SH-SY5Y (cell line): ENCODE data around the gene NTM.

Experiments used
- GATA2 ChIP-seq: IDR thresholded peaks from 2 replicates; pipeline ENCODE4 v1.6.1; 2011; ENCODE audit warnings: mild to moderate bottlenecking, low read depth, low read length
- GATA3 ChIP-seq: IDR thresholded peaks from 2 replicates; pipeline ENCODE4 v1.6.1; 2011; ENCODE audit warnings: low read depth, mild to moderate bottlenecking, low read length, moderate library complexity

The NTM gene

GRCh38 chr11:131754671-131755070 lies 384.3 kb downstream of the NTM start:
- TF ChIP-seq GATA3 (no peak), GATA2 (no peak)

GRCh38 chr11:131756479-131757110 lies 386.2 kb downstream of the NTM start:
- no peak for TF ChIP-seq GATA3
- no peak for TF ChIP-seq GATA2

- no peak for TF ChIP-seq GATA3
- TF ChIP-seq GATA2, result no peak
Observed at GRCh38 chr11:131758726-131759125, 388.3 kb downstream of the NTM start.

GRCh38 chr11:131759140-131759539 lies 388.7 kb downstream of the NTM start:
- no peak for TF ChIP-seq GATA3
- no peak for TF ChIP-seq GATA2

- TF ChIP-seq GATA2, result no peak
- TF ChIP-seq GATA3, result no peak
Observed at GRCh38 chr11:131760091-131761061, 390.0 kb downstream of the NTM start.

- TF ChIP-seq GATA3 (no peak), GATA2 (no peak)
Observed at GRCh38 chr11:131762346-131763110, 392.1 kb downstream of the NTM start.

- peak; percentile 45 for TF ChIP-seq GATA2
- TF ChIP-seq GATA3, result no peak
Observed at GRCh38 chr11:131763193-131763890, 392.9 kb downstream of the NTM start.

- TF ChIP-seq GATA2 (no peak), GATA3 (no peak)
Observed at GRCh38 chr11:131764126-131764525, 393.7 kb downstream of the NTM start.

- TF ChIP-seq GATA3 (no peak), GATA2 (no peak)
Observed at GRCh38 chr11:131764649-131765048, 394.2 kb downstream of the NTM start.

- TF ChIP-seq GATA2 (no peak), GATA3 (no peak)
Observed at GRCh38 chr11:131766637-131767036, 396.2 kb downstream of the NTM start.

GRCh38 chr11:131767421-131767820 lies 397.0 kb downstream of the NTM start:
- TF ChIP-seq GATA3, result no peak

- TF ChIP-seq GATA2 (no peak), GATA3 (no peak)
Observed at GRCh38 chr11:131770801-131771200, 400.4 kb downstream of the NTM start.

GRCh38 chr11:131771471-131771870 lies 401.1 kb downstream of the NTM start:
- no peak for TF ChIP-seq GATA2
- no peak for TF ChIP-seq GATA3

- no peak for TF ChIP-seq GATA2
- TF ChIP-seq GATA3, result no peak
Observed at GRCh38 chr11:131773626-131774025, 403.2 kb downstream of the NTM start.

GRCh38 chr11:131776211-131776610 lies 405.8 kb downstream of the NTM start:
- TF ChIP-seq GATA2, result no peak
- TF ChIP-seq GATA3, result no peak
